HCT116 (cell line): Measurements from ENCODE around the gene EVX2. TPM values are rescaled to one million over a fixed set of nuclear protein-coding genes. Genes with fewer than 3 reads are reported as not detected.

Experiments used
- ATAC-seq: fragments of 200-7000 bp; cut with Tn5 transposase; 2 replicates; pipeline ENCODE4 v1.9.1; 2020; ENCODE audit warnings: mild to moderate bottlenecking, moderate library complexity
- BruUV-seq: library from RNA; stranded (reverse); fragments of 400-500 nt; replicated peaks from 2 replicates; lab custom pipeline; 2021; lab: Mats Ljungman, UMichigan
- CTCF ChIA-PET: fragments of 300-600 bp; sonication (Branson Sonifier 250); formaldehyde crosslinking; loops from one replicate; lab custom pipeline; 2021; ENCODE audit warnings: antibody characterized with exemption; lab: Charles Lee
- POLR2A ChIA-PET: fragments of 300-600, 350-600 bp; sonication (Branson Sonifier 250); formaldehyde crosslinking; loops from one replicate; lab custom pipeline; 2021; ENCODE audit warnings: antibody characterized with exemption; lab: Charles Lee
- RAD21 ChIA-PET, 2 experiments: fragments of 300-600 bp; sonication (Branson Sonifier 250); formaldehyde crosslinking; loops; one replicate each; lab custom pipeline; 2023; ENCODE audit warnings: low total read pairs in 2 of 2; ENCODE audit not compliant: uncharacterized antibody in 2 of 2, unreplicated experiment in 2 of 2, low non-redundant PET in 1 of 2; lab: Charles Lee
- DNase-seq: peaks from one replicate; pipeline ENCODE4 v3.0.0-alpha.2; 2010; ENCODE audit warnings: low read depth, low spot score
- H2AFZ ChIP-seq: fragments of 200-600 bp; shearing (Covaris generic), sonication (generic); 2 replicates; pipeline ENCODE4 v1.6.1; 2017; ENCODE audit warnings: low read depth, mixed run types, mixed read lengths, antibody characterized with exemption, low read length; ENCODE audit not compliant: poor library complexity, severe bottlenecking
- H3K27ac ChIP-seq: 2 replicates; pipeline ENCODE4 v1.5.1; 2012; ENCODE audit warnings: low read depth, low read length
- H3K27me3 ChIP-seq: fragments of 200-600 bp; sonication (generic); 2 replicates; pipeline ENCODE4 v1.6.1; 2016; ENCODE audit warnings: mixed run types, low read length, mixed read lengths; ENCODE audit not compliant: insufficient read depth
- H3K36me3 ChIP-seq, 2 experiments: fragments of 200-500 bp in 1 of 2; fragments of 200-600 bp in 1 of 2; sonication (Bioruptor generic) in 1 of 2; sonication (generic) in 1 of 2; 2 replicates each; pipeline versions ENCODE4 v1.5.1 to v1.6.1; 2014 to 2016; ENCODE audit warnings: low read length in 2 of 2, inconsistent platforms in 1 of 2, mixed read lengths in 1 of 2, mixed run types in 1 of 2; ENCODE audit not compliant: insufficient read depth in 2 of 2, control insufficient read depth in 1 of 2
- H3K4me1 ChIP-seq, 2 experiments: fragments of 200-600 bp in 1 of 2; sonication (generic) in 1 of 2; 2 replicates each; pipeline versions ENCODE4 v1.5.1 to v1.6.1; 2012 to 2017; ENCODE audit warnings: low read length in 2 of 2, inconsistent platforms in 1 of 2, mild to moderate bottlenecking in 1 of 2, mixed read lengths in 1 of 2, mixed run types in 1 of 2, moderate library complexity in 1 of 2; ENCODE audit not compliant: insufficient read depth in 2 of 2, control insufficient read depth in 1 of 2
- H3K4me2 ChIP-seq: fragments of 200-600 bp; sonication (generic); 2 replicates; pipeline ENCODE4 v1.6.1; 2017; ENCODE audit warnings: mixed run types, low read length, mixed read lengths
- H3K4me3 ChIP-seq, 2 experiments: fragments of 200-600 bp in 1 of 2; sonication (generic) in 1 of 2; replicated peaks in 1 of 2; 2 replicates each; pipeline ENCODE4 v1.5.1; 2011 to 2016; ENCODE audit warnings: low read length in 2 of 2, control low read depth in 1 of 2, low read depth in 1 of 2, mild to moderate bottlenecking in 1 of 2, mixed read lengths in 1 of 2, mixed run types in 1 of 2
- H3K79me2 ChIP-seq: fragments of 200-600 bp; sonication (generic); 2 replicates; pipeline ENCODE4 v1.6.1; 2017; ENCODE audit warnings: mild to moderate bottlenecking, mixed run types, low read length, moderate library complexity, mixed read lengths; ENCODE audit not compliant: insufficient read depth
- H3K9ac ChIP-seq: fragments of 200-600 bp; sonication (generic); 2 replicates; pipeline ENCODE4 v1.6.1; 2016; ENCODE audit warnings: low read length, mixed read lengths
- H3K9me2 ChIP-seq: fragments of 200-600 bp; sonication (generic), shearing (Covaris generic); 2 replicates; pipeline ENCODE4 v1.6.1; 2017; ENCODE audit warnings: mixed run types, mild to moderate bottlenecking, moderate library complexity; ENCODE audit not compliant: insufficient read depth
- H3K9me3 ChIP-seq, 2 experiments: fragments of 200-500 bp in 1 of 2; fragments of 200-600 bp in 1 of 2; sonication (Bioruptor generic) in 1 of 2; sonication (generic) in 1 of 2; 2 replicates each; pipeline ENCODE4 v1.6.1; 2014 to 2017; ENCODE audit warnings: low read length in 2 of 2, mixed read lengths in 2 of 2, inconsistent platforms in 1 of 2, low read depth in 1 of 2, mild to moderate bottlenecking in 1 of 2, mixed run types in 1 of 2, moderate library complexity in 1 of 2; ENCODE audit not compliant: control insufficient read depth in 1 of 2, insufficient read depth in 1 of 2
- H4K20me1 ChIP-seq: fragments of 200-600 bp; sonication (generic), shearing (Covaris generic); 2 replicates; pipeline ENCODE4 v1.6.1; 2017; ENCODE audit warnings: mixed run types, mild to moderate bottlenecking, moderate library complexity; ENCODE audit not compliant: insufficient read depth
- CBX3 ChIP-seq: IDR thresholded peaks from 2 replicates; pipeline ENCODE4 v1.6.1; 2012; ENCODE audit warnings: low read depth
- CEBPB ChIP-seq: IDR thresholded peaks from 2 replicates; pipeline ENCODE4 v1.6.1; 2012; ENCODE audit warnings: low read depth
- CTCF ChIP-seq, 3 experiments: fragments of 200-600 bp in 1 of 3; sonication (generic) in 1 of 3; IDR thresholded peaks in 2 of 3; conservative IDR thresholded peaks in 1 of 3; 2 replicates each; pipeline ENCODE4 v1.5.1; 2012 to 2017; ENCODE audit warnings: low read depth in 2 of 3, low read length in 2 of 3, antibody characterized with exemption in 1 of 3, borderline replicate concordance in 1 of 3, control low read depth in 1 of 3, mild to moderate bottlenecking in 1 of 3, mixed read lengths in 1 of 3, mixed run types in 1 of 3, moderate library complexity in 1 of 3; ENCODE audit not compliant: insufficient read depth in 1 of 3
- EGR1 ChIP-seq: IDR thresholded peaks from 2 replicates; pipeline ENCODE4 v1.6.1; 2012; ENCODE audit warnings: low read depth
- ELF1 ChIP-seq: IDR thresholded peaks from 2 replicates; pipeline ENCODE4 v1.6.1; 2012; ENCODE audit warnings: low read depth, borderline replicate concordance
- EZH2phosphoT487 ChIP-seq: fragments of 200-600 bp; IDR thresholded peaks from 2 replicates; pipeline ENCODE4 v1.6.1; 2018; ENCODE audit warnings: antibody characterized with exemption, borderline replicate concordance
- JUND ChIP-seq: IDR thresholded peaks from 2 replicates; pipeline ENCODE4 v1.6.1; 2012
- POLR2A ChIP-seq: IDR thresholded peaks from 2 replicates; pipeline ENCODE4 v1.7.0; 2011; ENCODE audit warnings: borderline replicate concordance; ENCODE audit not compliant: insufficient read depth, insufficient read length; ENCODE audit errors: extremely low read depth
- POLR2AphosphoS5 ChIP-seq: IDR thresholded peaks from 2 replicates; pipeline ENCODE4 v1.6.1; 2011; ENCODE audit warnings: mild to moderate bottlenecking, low read depth, low read length, moderate library complexity
- RAD21 ChIP-seq: IDR thresholded peaks from 2 replicates; pipeline ENCODE4 v1.6.1; 2012; ENCODE audit warnings: low read depth, mild to moderate bottlenecking
- REST ChIP-seq: IDR thresholded peaks from 2 replicates; pipeline ENCODE4 v1.6.1; 2012; ENCODE audit warnings: low read depth
- SIN3A ChIP-seq: IDR thresholded peaks from 2 replicates; pipeline ENCODE4 v1.6.1; 2012; ENCODE audit warnings: low read depth
- SP1 ChIP-seq: IDR thresholded peaks from 2 replicates; pipeline ENCODE4 v1.6.1; 2012; ENCODE audit warnings: low read depth
- TCF7L2 ChIP-seq: IDR thresholded peaks from 2 replicates; pipeline ENCODE4 v1.7.0; 2011; ENCODE audit warnings: borderline replicate concordance, inconsistent platforms; ENCODE audit not compliant: insufficient read depth, insufficient read length; ENCODE audit errors: extremely low read depth
- YY1 ChIP-seq: IDR thresholded peaks from 2 replicates; pipeline ENCODE4 v1.6.1; 2011; ENCODE audit warnings: low read length, low read depth, moderate library complexity, mild to moderate bottlenecking; ENCODE audit not compliant: insufficient replicate concordance; ENCODE audit errors: extremely low read depth
- ZFX ChIP-seq: fragments of 450-650 bp; IDR thresholded peaks from 2 replicates; pipeline ENCODE4 v1.6.1; 2017
- ZNF274 ChIP-seq: fragments of 200-500 bp; sonication (Bioruptor generic); IDR thresholded peaks from 2 replicates; pipeline ENCODE4 v1.6.1; 2014; ENCODE audit warnings: mild to moderate bottlenecking, low read depth, low read length, inconsistent platforms
- intact Hi-C: fragments of 100-400 bp; cut with micrococcal nuclease; formaldehyde crosslinking; loops from 2 replicates; pipeline ENCODE4 v1.10.0; 2022
- total RNA-seq: library from RNA; stranded (reverse); gene quantifications from one replicate; pipeline ENCODE4 v1.2.1, GENCODE V29; 2021; ENCODE audit not compliant: unreplicated experiment
- TF ChIP-seq, protein P1 (sequence below): IDR thresholded peaks from 2 replicates; pipeline ENCODE4 v1.6.1; 2012
- TF ChIP-seq, protein P2 (sequence below): IDR thresholded peaks from 2 replicates; pipeline ENCODE4 v1.6.1; 2012
- TF ChIP-seq, protein P3 (sequence below): IDR thresholded peaks from 2 replicates; pipeline ENCODE4 v1.6.1; 2011; ENCODE audit warnings: mild to moderate bottlenecking, low read length, moderate library complexity; ENCODE audit not compliant: insufficient replicate concordance; ENCODE audit errors: extremely low read depth

Gene EVX2
- total RNA-seq, 1 experiment from 2014 or later, result not detected

DNA sequence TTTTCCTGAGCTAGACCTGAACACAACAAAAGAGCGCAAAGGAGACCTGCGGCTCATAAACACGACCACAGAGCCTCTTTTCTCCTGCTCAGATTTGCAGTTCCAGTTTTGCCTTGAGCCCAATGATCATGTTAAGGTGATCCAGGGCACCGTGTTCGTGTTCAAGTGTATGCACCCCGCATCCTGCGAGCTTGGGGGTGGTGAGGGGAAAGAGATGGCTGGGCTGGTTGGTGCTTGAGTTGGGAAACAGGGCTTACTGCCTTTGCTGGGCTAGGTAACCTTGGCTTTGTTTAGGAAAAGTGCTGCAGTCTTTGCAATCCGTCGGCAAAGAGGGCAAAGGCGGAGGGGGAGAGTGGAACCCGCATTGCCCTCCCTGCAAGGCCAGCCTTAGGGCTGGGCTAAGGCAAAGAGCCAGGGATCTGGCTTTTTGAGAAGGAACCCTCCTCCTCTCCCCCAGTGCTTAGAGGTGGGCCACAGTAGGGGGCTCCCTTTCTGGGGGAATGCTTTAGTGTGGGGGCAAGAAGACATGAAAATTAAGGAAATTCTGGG lies 34.1 kb upstream of the EVX2 start:
- no peaks in the 10 kb centered on the region for H3K27me3 ChIP-seq

More for the DNA sequence above, 34.1 kb upstream of the EVX2 start:
- ATAC-seq (no peak), DNase-seq (no peak)
- Histone ChIP-seq H3K9me3 (no peaks in the 10 kb centered on the region), H3K4me2 (no peak overlapping the region), H3K9me2 (no peaks in the 10 kb centered on the region), H3K4me1 (peaks cover 0 to 5% of the 10 kb centered on the region in 2 experiments; a peak in 1 of 4 replicates), H3K4me3 (no peak overlapping the region), H2AFZ (no peak overlapping the region), H3K9ac (no peak overlapping the region), H3K79me2 (no peaks in the 10 kb centered on the region), H3K36me3 (no peaks in the 10 kb centered on the region), H4K20me1 (no peaks in the 10 kb centered on the region), H3K27ac (no peak overlapping the region)
- ChIA-PET CTCF (no interaction called here), POLR2A (no interaction called here), RAD21 (no interaction called here)
- no TSS peak for BruUV-seq
- intact Hi-C loops, result no loop called here
- TF ChIP-seq TCF7L2, result no peak
- TF ChIP-seq EZH2phosphoT487, result no peak
- no peak for TF ChIP-seq POLR2AphosphoS5
- TF ChIP-seq CEBPB, result no peak
- TF ChIP-seq, protein P1, sequence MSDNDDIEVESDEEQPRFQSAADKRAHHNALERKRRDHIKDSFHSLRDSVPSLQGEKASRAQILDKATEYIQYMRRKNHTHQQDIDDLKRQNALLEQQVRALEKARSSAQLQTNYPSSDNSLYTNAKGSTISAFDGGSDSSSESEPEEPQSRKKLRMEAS, result no peak
- TF ChIP-seq, protein P2, sequence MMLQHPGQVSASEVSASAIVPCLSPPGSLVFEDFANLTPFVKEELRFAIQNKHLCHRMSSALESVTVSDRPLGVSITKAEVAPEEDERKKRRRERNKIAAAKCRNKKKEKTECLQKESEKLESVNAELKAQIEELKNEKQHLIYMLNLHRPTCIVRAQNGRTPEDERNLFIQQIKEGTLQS, result no peak
- TF ChIP-seq JUND, result no peak
- TF ChIP-seq, protein P3, sequence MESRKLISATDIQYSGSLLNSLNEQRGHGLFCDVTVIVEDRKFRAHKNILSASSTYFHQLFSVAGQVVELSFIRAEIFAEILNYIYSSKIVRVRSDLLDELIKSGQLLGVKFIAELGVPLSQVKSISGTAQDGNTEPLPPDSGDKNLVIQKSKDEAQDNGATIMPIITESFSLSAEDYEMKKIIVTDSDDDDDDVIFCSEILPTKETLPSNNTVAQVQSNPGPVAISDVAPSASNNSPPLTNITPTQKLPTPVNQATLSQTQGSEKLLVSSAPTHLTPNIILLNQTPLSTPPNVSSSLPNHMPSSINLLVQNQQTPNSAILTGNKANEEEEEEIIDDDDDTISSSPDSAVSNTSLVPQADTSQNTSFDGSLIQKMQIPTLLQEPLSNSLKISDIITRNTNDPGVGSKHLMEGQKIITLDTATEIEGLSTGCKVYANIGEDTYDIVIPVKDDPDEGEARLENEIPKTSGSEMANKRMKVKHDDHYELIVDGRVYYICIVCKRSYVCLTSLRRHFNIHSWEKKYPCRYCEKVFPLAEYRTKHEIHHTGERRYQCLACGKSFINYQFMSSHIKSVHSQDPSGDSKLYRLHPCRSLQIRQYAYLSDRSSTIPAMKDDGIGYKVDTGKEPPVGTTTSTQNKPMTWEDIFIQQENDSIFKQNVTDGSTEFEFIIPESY, result no peak
- TF ChIP-seq ELF1, result no peak
- TF ChIP-seq SIN3A, result no peak
- no peak for TF ChIP-seq RAD21
- no peak for TF ChIP-seq ZFX
- TF ChIP-seq POLR2A, result no peak
- no peak for TF ChIP-seq CTCF (IDR thresholded peaks at IDR 0.05 in 2 of 3, conservative IDR thresholded peaks at IDR 0.05 in 1 of 3; ENCODE audit: borderline replicate concordance in 1 of 3, insufficient read depth in 1 of 3, low read depth in 2 of 3, low read length in 2 of 3)
- no peak for TF ChIP-seq SP1
- TF ChIP-seq YY1, result no peak
- TF ChIP-seq REST, result no peak
- no peak for TF ChIP-seq ZNF274
- no peak for TF ChIP-seq EGR1
- TF ChIP-seq CBX3, result no peak
